Lower leg skin (tissue), 4 donors: Measurements from ENCODE around the gene ALG11. TPM values are rescaled to one million over a fixed set of nuclear protein-coding genes. Genes with fewer than 3 reads are reported as not detected.

Experiments
- DNase-seq, 2 donors: peaks; one replicate each; pipeline ENCODE4 v3.0.0-alpha.2; 2019; ENCODE audit warnings: low spot score in 2 of 2
- H3K4me3 ChIP-seq: fragments of 200-600 bp; sonication (generic); 2 replicates; pipeline ENCODE4 v1.5.1; 2017; ENCODE audit warnings: mild to moderate bottlenecking, low read depth; ENCODE audit not compliant: poor library complexity, severe bottlenecking
- CTCF ChIP-seq, 3 donors: fragments of 450-650 bp; IDR thresholded peaks; one replicate each; pipeline ENCODE4 v1.5.1; 2016; ENCODE audit warnings: antibody characterized with exemption in 3 of 3, mild to moderate bottlenecking in 3 of 3, moderate library complexity in 2 of 3
- POLR2A ChIP-seq, 2 donors: fragments of 450-650 bp; IDR thresholded peaks; one replicate each; pipeline ENCODE4 v1.6.1; 2016 to 2017; ENCODE audit warnings: antibody characterized with exemption in 2 of 2, mild to moderate bottlenecking in 1 of 2, moderate library complexity in 1 of 2
- WGBS, 2 donors: methylation state at CpG; one replicate each; pipeline ENCODE4 v1.1.5; 2018; 5-methylcytosine and 5-hydroxymethylcytosine counted together
- intact Hi-C: fragments of 100-400 bp; cut with DNase I; formaldehyde crosslinking; loops from one replicate; pipeline ENCODE4 v1.15.0; 2023; ENCODE audit warnings: low total_unique reads
- total RNA-seq, 4 donors: library from RNA; depleted of rRNA; stranded (reverse); fragments of >200 nt; gene quantifications; one replicate each; pipeline ENCODE4 v1.1.0, GENCODE V29; 2016

ALG11 gene
- total RNA-seq, 4 donors from 2014 or later, result 8.2 to 27.9 (median 16.2) TPM

DNA sequence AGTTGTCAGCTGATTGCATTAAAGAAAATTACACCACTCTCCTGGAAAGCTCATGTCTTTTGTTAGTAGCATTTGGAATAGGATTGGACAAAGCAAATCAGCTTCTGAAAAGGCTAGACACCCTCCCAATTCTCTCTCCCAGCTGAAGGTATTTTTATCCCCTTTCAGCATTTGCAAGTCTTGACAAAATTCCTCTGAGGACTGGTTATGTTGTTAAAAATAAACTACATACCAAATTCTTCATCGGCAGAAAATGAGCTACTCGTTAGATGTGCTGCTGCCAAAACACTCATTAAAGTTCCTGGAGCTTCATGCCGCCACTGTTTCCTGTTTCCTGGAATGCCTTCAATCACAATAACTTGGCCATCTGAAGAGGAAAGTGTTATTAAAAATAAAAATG is 49.4 kb downstream of the ALG11 start:
- no peak for DNase-seq
- intact Hi-C loops, result no loop called here
- no peak overlapping the region for H3K4me3 ChIP-seq
- TF ChIP-seq CTCF (IDR thresholded peaks at IDR 0.05) (no peak), POLR2A (IDR thresholded peaks at IDR 0.05) (no peak)
- WGBS, 2 donors, result 3 to 11% methylated on average over 3 of the region's 3 CpGs

DNA sequence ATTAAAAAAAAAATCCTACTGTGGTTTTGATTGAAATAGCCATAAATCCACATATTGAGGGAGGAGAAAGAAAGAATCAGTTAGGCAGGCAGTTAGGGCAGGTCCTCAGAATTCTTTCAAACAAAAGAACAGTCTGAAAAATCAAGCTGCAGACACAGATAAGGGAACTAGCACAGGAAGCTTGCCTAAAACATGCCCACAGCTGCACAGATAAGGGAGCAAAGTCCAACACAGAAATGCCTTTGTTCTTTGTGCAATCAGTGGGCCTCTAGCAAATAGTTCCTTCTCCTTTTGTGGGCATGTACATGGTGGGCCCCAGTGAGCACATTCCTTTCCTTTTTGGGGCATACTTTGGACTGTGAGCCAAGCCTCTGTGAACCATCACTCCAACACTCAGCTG is 55.0 kb downstream of the ALG11 start:
- DNase-seq, result no peak

GRCh38 chr13:52070929-52071523 is 58.8 kb downstream of the ALG11 start:
- DNase-seq, result no peak
- intact Hi-C loops, result no loop called here
- 83 to 94% methylated on average over 1 of the region's 1 CpG for WGBS, 2 donors
- no peak overlapping the region for H3K4me3 ChIP-seq
- TF ChIP-seq POLR2A (IDR thresholded peaks at IDR 0.05), result no peak
- no peak for TF ChIP-seq CTCF (IDR thresholded peaks at IDR 0.05)

More for the DNA sequence above, 55.0 kb downstream of the ALG11 start:
- intact Hi-C loops, result no loop called here
- no peak for TF ChIP-seq CTCF (IDR thresholded peaks at IDR 0.05)
- TF ChIP-seq POLR2A (IDR thresholded peaks at IDR 0.05), result no peak
- no peak overlapping the region for H3K4me3 ChIP-seq

Other genes with a start within 250 kb of the ALG11 start
- gene DHRS12, start 208.2 kb upstream of the ALG11 start, total RNA-seq, result 10 to 100 TPM in 2 of 4 donors, 1 to 10 TPM in 2; 7.6 to 11.8 (median 10.3) TPM
- under 1 TPM in 1 of 4 donors, not detected in 3; 0.32 TPM for gene TMEM272, start 167.2 kb upstream of the ALG11 start, total RNA-seq
- not detected for gene CCDC70, start 150.4 kb upstream of the ALG11 start, total RNA-seq
- gene ATP7B, start 948 bp upstream of the ALG11 start, total RNA-seq, result 1 to 10 TPM; 2.6 to 6.1 (median 4.0) TPM
- 10 to 100 TPM in 2 of 4 donors, 1 to 10 TPM in 2; 7.0 to 12.1 (median 9.3) TPM for gene UTP14C, start 12.3 kb downstream of the ALG11 start, total RNA-seq
- gene NEK5, start 116.7 kb downstream of the ALG11 start, total RNA-seq, result under 1 TPM in 2 of 4 donors, not detected in 2; 0.15 to 0.16 TPM
- gene NEK3, start 147.2 kb downstream of the ALG11 start, total RNA-seq, result 10 to 100 TPM in 2 of 4 donors, 1 to 10 TPM in 2; 8.5 to 16.6 (median 9.9) TPM